Neuronal stem cell (in vitro differentiated cells): Measurements from ENCODE around the gene TMEM132C.
A peak's percentile ranks its signal among the peaks of the same experiment; 100 is the strongest.

Source experiments
- DNase-seq: peaks from one replicate; pipeline ENCODE4 v3.0.0-alpha.2; 2013; ENCODE audit warnings: low spot score
- H2AFZ ChIP-seq: one replicate; pipeline ENCODE4 v1.6.1; 2013; ENCODE audit warnings: mild to moderate bottlenecking, low read length, inconsistent platforms
- H2AK5ac ChIP-seq: 2 replicates; pipeline ENCODE4 v1.6.1; 2013; ENCODE audit warnings: low read depth, mild to moderate bottlenecking, inconsistent platforms, low read length, moderate library complexity, mixed read lengths
- H2BK120ac ChIP-seq: 2 replicates; pipeline ENCODE4 v1.6.1; 2013; ENCODE audit warnings: low read depth, mild to moderate bottlenecking, inconsistent platforms, low read length, moderate library complexity, mixed read lengths
- H2BK12ac ChIP-seq: one replicate; pipeline ENCODE4 v1.6.1; 2013; ENCODE audit warnings: low read length, inconsistent platforms
- H2BK15ac ChIP-seq: 2 replicates; pipeline ENCODE4 v1.6.1; 2013; ENCODE audit warnings: mild to moderate bottlenecking, low read length, inconsistent platforms, mixed read lengths
- H2BK5ac ChIP-seq: one replicate; pipeline ENCODE4 v1.6.1; 2013; ENCODE audit warnings: inconsistent platforms, mild to moderate bottlenecking, low read length, moderate library complexity
- H3K14ac ChIP-seq: one replicate; pipeline ENCODE4 v1.6.1; 2013; ENCODE audit warnings: low read length, inconsistent platforms
- H3K18ac ChIP-seq: 2 replicates; pipeline ENCODE4 v1.6.1; 2013; ENCODE audit warnings: low read length, inconsistent platforms
- H3K23ac ChIP-seq: 2 replicates; pipeline ENCODE4 v1.6.1; 2013; ENCODE audit warnings: low read depth, mild to moderate bottlenecking, mixed read lengths, low read length, inconsistent platforms; ENCODE audit not compliant: poor library complexity
- H3K27ac ChIP-seq: replicated peaks from 3 replicates; pipeline ENCODE4 v1.5.1; 2013; ENCODE audit warnings: low read length, inconsistent platforms
- H3K27me3 ChIP-seq, 3 experiments: 2 replicates each; pipeline ENCODE4 v1.6.1; 2013; ENCODE audit warnings: low read length in 3 of 3, mild to moderate bottlenecking in 2 of 3, inconsistent platforms in 1 of 3, low read depth in 1 of 3, mixed read lengths in 1 of 3, moderate library complexity in 1 of 3; ENCODE audit not compliant: control insufficient read depth in 3 of 3, insufficient read depth in 3 of 3
- H3K36me3 ChIP-seq, 2 donors: replicated peaks in 1 of 2; 2 replicates each; pipeline ENCODE4 v1.6.1; 2013; ENCODE audit warnings: low read length in 2 of 2; ENCODE audit not compliant: control insufficient read depth in 2 of 2, insufficient read depth in 2 of 2
- H3K4ac ChIP-seq: 2 replicates; pipeline ENCODE4 v1.6.1; 2013; ENCODE audit warnings: inconsistent platforms, mild to moderate bottlenecking, low read length, moderate library complexity
- H3K4me1 ChIP-seq, 2 donors: 1 replicate in 1 of 2; 2 replicates in 1 of 2; pipeline ENCODE4 v1.6.1; 2013; ENCODE audit warnings: low read length in 2 of 2, low read depth in 1 of 2; ENCODE audit not compliant: control insufficient read depth in 2 of 2, insufficient read depth in 1 of 2
- H3K4me2 ChIP-seq: one replicate; pipeline ENCODE4 v1.6.1; 2013; ENCODE audit warnings: mild to moderate bottlenecking, low read length, inconsistent platforms; ENCODE audit not compliant: insufficient read depth, poor library complexity, severe bottlenecking
- H3K4me3 ChIP-seq, 2 donors: 2 replicates each; pipeline ENCODE4 v1.5.1; 2013; ENCODE audit warnings: low read length in 2 of 2, mild to moderate bottlenecking in 2 of 2, inconsistent platforms in 1 of 2, moderate library complexity in 1 of 2
- H3K79me1 ChIP-seq: one replicate; pipeline ENCODE4 v1.6.1; 2013; ENCODE audit warnings: low read depth, mild to moderate bottlenecking, inconsistent platforms, low read length, moderate library complexity
- H3K9ac ChIP-seq: one replicate; pipeline ENCODE4 v1.6.1; 2013; ENCODE audit warnings: mild to moderate bottlenecking, low read depth, low read length, inconsistent platforms; ENCODE audit not compliant: poor library complexity
- H3K9me3 ChIP-seq, 2 donors: replicated peaks in 1 of 2; 2 replicates each; pipeline versions ENCODE3 to v1.6.1; 2013; ENCODE audit warnings: low read length in 2 of 2, mild to moderate bottlenecking in 2 of 2, inconsistent platforms in 1 of 2, low read depth in 1 of 2, mixed read lengths in 1 of 2, moderate library complexity in 1 of 2; ENCODE audit not compliant: control insufficient read depth in 2 of 2, insufficient read depth in 1 of 2
- H4K8ac ChIP-seq: one replicate; pipeline ENCODE4 v1.6.1; 2013; ENCODE audit warnings: low read depth, mild to moderate bottlenecking, inconsistent platforms, low read length, moderate library complexity
- H4K91ac ChIP-seq: one replicate; pipeline ENCODE4 v1.6.1; 2013; ENCODE audit warnings: low read length, low read depth, mild to moderate bottlenecking, inconsistent platforms; ENCODE audit not compliant: poor library complexity
- WGBS, 2 donors: extraction: QIAGEN DNeasy Blood & Tissue Kit; methylation state at CpG; one replicate each; pipeline ENCODE4 v1.1.7; 2013; ENCODE audit warnings: missing lambda C conversion rate in 2 of 2, mixed read lengths in 1 of 2; ENCODE audit not compliant: insufficient read length in 2 of 2, insufficient replicate concordance in 1 of 2; ENCODE audit errors: extremely low coverage in 2 of 2; 5-methylcytosine and 5-hydroxymethylcytosine counted together

Gene TMEM132C

GRCh38 chr12:128644664-128645296 lies 377.8 kb downstream of the TMEM132C start:
- DNase-seq, result peak; percentile 39
- WGBS, 2 donors, result no CpG with 5 or more reads among the region's 15 CpGs

GRCh38 chr12:128649902-128650301 lies 382.9 kb downstream of the TMEM132C start:
- no peaks in the 10 kb centered on the region for H3K27me3 ChIP-seq
- H2AK5ac ChIP-seq, result no peak overlapping the region
- no peak overlapping the region for H3K27ac ChIP-seq
- peaks cover 0 to 6% of the 10 kb centered on the region in 2 donors for H3K4me1 ChIP-seq
- no peaks in the 10 kb centered on the region for H3K79me1 ChIP-seq
- no peak overlapping the region for H2BK15ac ChIP-seq
- H2BK12ac ChIP-seq, result no peak overlapping the region
- peaks cover 0 to under 1% of the 10 kb centered on the region in 2 donors for H3K36me3 ChIP-seq
- H4K91ac ChIP-seq, result no peak overlapping the region
- no peak overlapping the region for H3K4me3 ChIP-seq
- H4K8ac ChIP-seq, result no peak overlapping the region
- H2BK120ac ChIP-seq, result no peak overlapping the region
- no peak overlapping the region for H2BK5ac ChIP-seq
- H3K14ac ChIP-seq, result no peak overlapping the region
- H3K23ac ChIP-seq, result no peak overlapping the region
- H3K9me3 ChIP-seq, result peaks cover 0 to 3% of the 10 kb centered on the region in 2 donors
- WGBS, 2 donors, result no CpG with 5 or more reads among the region's 1 CpG
- no peak overlapping the region for H3K9ac ChIP-seq
- H2AFZ ChIP-seq, result no peak overlapping the region
- no peak overlapping the region for H3K18ac ChIP-seq
- H3K4me2 ChIP-seq, result no peak overlapping the region
- no peak overlapping the region for H3K4ac ChIP-seq
- no peak for DNase-seq

More at GRCh38 chr12:128644664-128645296, 377.8 kb downstream of the TMEM132C start:
- Histone ChIP-seq H3K4me3 (no peak overlapping the region), H4K8ac (no peak overlapping the region), H4K91ac (no peak overlapping the region), H2BK12ac (no peak overlapping the region), H2BK15ac (no peak overlapping the region), H3K27me3 (no peaks in the 10 kb centered on the region), H3K27ac (no peak overlapping the region), H3K18ac (peak overlapping the region; percentile 49), H3K4me1 (no peaks in the 10 kb centered on the region), H3K14ac (no peak overlapping the region), H2AK5ac (no peak overlapping the region), H3K23ac (peak overlapping the region; percentile 6), H2BK5ac (no peak overlapping the region), H3K4me2 (no peak overlapping the region), H3K4ac (no peak overlapping the region), H2AFZ (no peak overlapping the region), H3K9ac (no peak overlapping the region), H3K9me3 (peaks cover 0 to 3% of the 10 kb centered on the region in 2 donors), H3K36me3 (peaks cover 0 to 3% of the 10 kb centered on the region in 2 donors), H2BK120ac (no peak overlapping the region), H3K79me1 (no peaks in the 10 kb centered on the region)

- Histone ChIP-seq H2BK120ac (no peak overlapping the region), H3K23ac (no peak overlapping the region)
Measured at GRCh38 chr12:128652136-128652751, 385.3 kb downstream of the TMEM132C start.

GRCh38 chr12:128654468-128654867 lies 387.5 kb downstream of the TMEM132C start:
- no peak overlapping the region for H2AK5ac ChIP-seq
- H3K79me1 ChIP-seq, result no peaks in the 10 kb centered on the region
- H3K9ac ChIP-seq, result no peak overlapping the region
- no peak overlapping the region for H2BK5ac ChIP-seq
- H3K4me1 ChIP-seq, result peaks cover 0 to 6% of the 10 kb centered on the region in 2 donors
- no CpG with 5 or more reads among the region's 8 CpGs for WGBS, 2 donors
- no peak overlapping the region for H2BK12ac ChIP-seq
- DNase-seq, result no peak
- H3K27ac ChIP-seq, result no peak overlapping the region
- H3K4me2 ChIP-seq, result no peak overlapping the region
- H3K18ac ChIP-seq, result no peak overlapping the region
- peaks cover 0 to 5% of the 10 kb centered on the region in 2 donors for H3K9me3 ChIP-seq
- no peak overlapping the region for H3K14ac ChIP-seq
- no peak overlapping the region for H4K91ac ChIP-seq
- H3K36me3 ChIP-seq, result no peaks in the 10 kb centered on the region
- no peaks in the 10 kb centered on the region for H3K27me3 ChIP-seq
- H2BK15ac ChIP-seq, result no peak overlapping the region
- no peak overlapping the region for H2BK120ac ChIP-seq
- no peak overlapping the region for H4K8ac ChIP-seq
- no peak overlapping the region for H3K23ac ChIP-seq
- H2AFZ ChIP-seq, result no peak overlapping the region
- H3K4ac ChIP-seq, result no peak overlapping the region
- H3K4me3 ChIP-seq, result no peak overlapping the region

More at GRCh38 chr12:128652136-128652751, 385.3 kb downstream of the TMEM132C start:
- no peak overlapping the region for H3K4ac ChIP-seq
- H4K8ac ChIP-seq, result no peak overlapping the region
- peak overlapping the region; percentile 46 for H2BK15ac ChIP-seq
- no peaks in the 10 kb centered on the region for H3K27me3 ChIP-seq
- peak overlapping the region; percentile 85 for H3K18ac ChIP-seq
- WGBS, 2 donors, result no CpG with 5 or more reads among the region's 17 CpGs
- H3K4me1 ChIP-seq, result peaks cover 0 to 6% of the 10 kb centered on the region in 2 donors
- H3K27ac ChIP-seq, result no peak overlapping the region
- H3K4me3 ChIP-seq, result no peak overlapping the region
- H3K9me3 ChIP-seq, result peaks cover 0 to 8% of the 10 kb centered on the region in 2 donors
- no peak overlapping the region for H2AFZ ChIP-seq
- no peak overlapping the region for H3K4me2 ChIP-seq
- H3K14ac ChIP-seq, result peak overlapping the region; percentile 48
- no peak overlapping the region for H4K91ac ChIP-seq
- no peak overlapping the region for H3K9ac ChIP-seq
- H2BK5ac ChIP-seq, result no peak overlapping the region
- H3K79me1 ChIP-seq, result no peaks in the 10 kb centered on the region
- H3K36me3 ChIP-seq, result no peaks in the 10 kb centered on the region
- no peak overlapping the region for H2AK5ac ChIP-seq
- DNase-seq, result no peak
- H2BK12ac ChIP-seq, result no peak overlapping the region
